Esophagus squamous epithelium (tissue), 5 donors: Measurements from ENCODE around the gene AMDHD1. TPM values are rescaled to one million over a fixed set of nuclear protein-coding genes. Genes with fewer than 3 reads are reported as not detected.

Source experiments
- DNase-seq: peaks from one replicate; lab custom pipeline; 2025; lab: John Stamatoyannopoulos, UW
- H3K27ac ChIP-seq, 4 donors: fragments of 200-600 bp; sonication (generic); one replicate each; pipeline ENCODE4 v1.5.1; 2016 to 2019; ENCODE audit warnings: mild to moderate bottlenecking in 1 of 4
- H3K27me3 ChIP-seq, 4 donors: fragments of 200-600 bp; sonication (generic); 1 replicate in 3 of 4; 2 replicates in 1 of 4; pipeline versions ENCODE4 v1.5.1 to v1.6.0; 2017 to 2021; ENCODE audit warnings: antibody characterized with exemption in 1 of 4
- H3K36me3 ChIP-seq, 3 donors: fragments of 200-600 bp; sonication (generic); one replicate each; pipeline ENCODE4 v1.5.1; 2016 to 2019
- H3K4me1 ChIP-seq, 3 donors: fragments of 200-600 bp; sonication (generic); one replicate each; pipeline ENCODE4 v1.5.1; 2017 to 2019
- H3K4me3 ChIP-seq, 4 donors: fragments of 200-600 bp; sonication (generic); 1 replicate in 3 of 4; 2 replicates in 1 of 4; pipeline ENCODE4 v1.5.1; 2016 to 2019; ENCODE audit warnings: mild to moderate bottlenecking in 2 of 4, moderate library complexity in 1 of 4
- H3K9me3 ChIP-seq, 3 donors: fragments of 200-600 bp; sonication (generic); one replicate each; pipeline ENCODE4 v1.5.1; 2016 to 2019
- CTCF ChIP-seq, 6 experiments: fragments of 450-650 bp in 4 of 6; fragments of 200-600 bp in 2 of 6; sonication (generic) in 2 of 6; IDR thresholded peaks; one replicate each; pipeline ENCODE4 v1.5.1; 2016 to 2019; ENCODE audit warnings: antibody characterized with exemption in 6 of 6, mild to moderate bottlenecking in 4 of 6, moderate library complexity in 4 of 6
- POLR2A ChIP-seq, 4 donors: fragments of 450-650 bp; IDR thresholded peaks; one replicate each; pipeline ENCODE4 v1.6.1; 2017; ENCODE audit warnings: antibody characterized with exemption in 4 of 4, mild to moderate bottlenecking in 4 of 4, moderate library complexity in 3 of 4
- WGBS, 2 donors: methylation state at CpG; one replicate each; pipeline ENCODE4 v1.1.5; 2018; 5-methylcytosine and 5-hydroxymethylcytosine counted together
- intact Hi-C: fragments of 100-400 bp; cut with DNase I; formaldehyde crosslinking; loops from one replicate; pipeline ENCODE4 v1.15.0; 2022
- total RNA-seq, 4 donors: library from RNA; depleted of rRNA; stranded (reverse); fragments of >200 nt; gene quantifications; one replicate each; pipeline ENCODE4 v1.1.0, GENCODE V29; 2016
- donor health status: DM: yes; HTN: yes; CAD: no.

The AMDHD1 gene
- total RNA-seq, 4 donors from 2014 or later, result 0.19 to 0.26 TPM; not detected in 2

- no peak overlapping the region for H3K4me3 ChIP-seq
- H3K36me3 ChIP-seq, result peaks cover 0 to 6% (median 0%) of the 10 kb centered on the region in 3 donors
Measured at GRCh38 chr12:95993907-95994306, 50.8 kb downstream of the AMDHD1 start.

GRCh38 chr12:95994476-95994875 lies 51.3 kb downstream of the AMDHD1 start:
- Histone ChIP-seq H3K27me3 (no peaks in the 10 kb centered on the region), H3K4me3 (no peak overlapping the region), H3K27ac (no peak overlapping the region), H3K4me1 (no peaks in the 10 kb centered on the region), H3K36me3 (peaks cover 0 to 7% (median 0%) of the 10 kb centered on the region in 3 donors), H3K9me3 (no peaks in the 10 kb centered on the region)
- DNase-seq, result no peak
- intact Hi-C loops, result no loop called here
- TF ChIP-seq CTCF (IDR thresholded peaks at IDR 0.05) (no peak), POLR2A (IDR thresholded peaks at IDR 0.05) (no peak)
- WGBS, 2 donors, result 84 to 86% methylated on average over 4 to 5 of the region's 5 CpGs

More at GRCh38 chr12:95993907-95994306, 50.8 kb downstream of the AMDHD1 start:
- no peak overlapping the region for H3K27ac ChIP-seq
- intact Hi-C loops, result no loop called here
- H3K9me3 ChIP-seq, result no peaks in the 10 kb centered on the region
- no peaks in the 10 kb centered on the region for H3K4me1 ChIP-seq
- WGBS, 2 donors, result 88 to 91% methylated on average over 7 of the region's 7 CpGs
- no peaks in the 10 kb centered on the region for H3K27me3 ChIP-seq
- no peak for DNase-seq
- no peak for TF ChIP-seq CTCF (IDR thresholded peaks at IDR 0.05)
- no peak for TF ChIP-seq POLR2A (IDR thresholded peaks at IDR 0.05)

- H3K4me1 ChIP-seq, result no peaks in the 10 kb centered on the region
- H3K36me3 ChIP-seq, result peaks cover 0 to 16% (median 0%) of the 10 kb centered on the region in 3 donors
- no peak overlapping the region for H3K27ac ChIP-seq
- no peak overlapping the region for H3K4me3 ChIP-seq
- no peak for TF ChIP-seq CTCF (IDR thresholded peaks at IDR 0.05)
- no peak for TF ChIP-seq POLR2A (IDR thresholded peaks at IDR 0.05)
- intact Hi-C loops, result no loop called here
- 89 to 93% methylated on average over 15 to 19 of the region's 29 CpGs for WGBS, 2 donors
- H3K27me3 ChIP-seq, result no peaks in the 10 kb centered on the region
- no peaks in the 10 kb centered on the region for H3K9me3 ChIP-seq
- DNase-seq, result no peak
Measured at GRCh38 chr12:95995238-95996031, 52.3 kb downstream of the AMDHD1 start.

- Histone ChIP-seq H3K36me3 (peaks cover 0 to 24% (median 0%) of the 10 kb centered on the region in 3 donors), H3K27me3 (no peaks in the 10 kb centered on the region), H3K27ac (no peak within 1 kb of the TSS), H3K4me1 (no peaks in the 10 kb centered on the region), H3K4me3 (no peak within 1 kb of the TSS), H3K9me3 (no peaks in the 10 kb centered on the region)
- TF ChIP-seq CTCF (IDR thresholded peaks at IDR 0.05) (no peak), POLR2A (IDR thresholded peaks at IDR 0.05) (no peak)
- intact Hi-C loops, result no loop called here
- no peak for DNase-seq
- 59 to 61% methylated on average over 7 of the region's 7 CpGs for WGBS, 2 donors
Measured at GRCh38 chr12:95996034-95996658, 53.0 kb downstream of the AMDHD1 start, which contains the start of gene HAL. TSS of gene HAL (minus strand) at chr12:95996344. CDS start at chr12:95995910, 434 bp downstream.

GRCh38 chr12:95997276-95997675 lies 54.1 kb downstream of the AMDHD1 start:
- intact Hi-C loops, result no loop called here

More at GRCh38 chr12:95997276-95997675, 54.1 kb downstream of the AMDHD1 start:
- WGBS, 2 donors, result 73 to 78% methylated on average over 3 of the region's 3 CpGs
- DNase-seq, result no peak
- H3K27me3 ChIP-seq, result no peaks in the 10 kb centered on the region
- no peaks in the 10 kb centered on the region for H3K4me1 ChIP-seq
- no peak overlapping the region for H3K27ac ChIP-seq
- H3K4me3 ChIP-seq, result no peak overlapping the region
- peaks cover 0 to 35% (median 0%) of the 10 kb centered on the region in 3 donors for H3K36me3 ChIP-seq
- no peaks in the 10 kb centered on the region for H3K9me3 ChIP-seq
- TF ChIP-seq CTCF (IDR thresholded peaks at IDR 0.05) (no peak), POLR2A (IDR thresholded peaks at IDR 0.05) (no peak)
